Tibial nerve (tissue), 4 donors: ENCODE data around the gene SLC1A3.

Experiments
- EP300 ChIP-seq, 2 donors: sonication (generic); formaldehyde crosslinking; IDR thresholded peaks; one replicate each; pipeline ENCODE4 v1.6.1; 2017; ENCODE audit warnings: antibody characterized with exemption in 2 of 2, mild to moderate bottlenecking in 1 of 2
- TF ChIP-seq, protein P1 (sequence below), 5 experiments: fragments of 200-600 bp in 3 of 5; fragments of 450-650 bp in 2 of 5; sonication (generic) in 3 of 5; IDR thresholded peaks; one replicate each; pipeline ENCODE4 v1.5.1; 2016 to 2019; ENCODE audit warnings: antibody characterized with exemption in 5 of 5, mild to moderate bottlenecking in 3 of 5, moderate library complexity in 2 of 5

DNA sequence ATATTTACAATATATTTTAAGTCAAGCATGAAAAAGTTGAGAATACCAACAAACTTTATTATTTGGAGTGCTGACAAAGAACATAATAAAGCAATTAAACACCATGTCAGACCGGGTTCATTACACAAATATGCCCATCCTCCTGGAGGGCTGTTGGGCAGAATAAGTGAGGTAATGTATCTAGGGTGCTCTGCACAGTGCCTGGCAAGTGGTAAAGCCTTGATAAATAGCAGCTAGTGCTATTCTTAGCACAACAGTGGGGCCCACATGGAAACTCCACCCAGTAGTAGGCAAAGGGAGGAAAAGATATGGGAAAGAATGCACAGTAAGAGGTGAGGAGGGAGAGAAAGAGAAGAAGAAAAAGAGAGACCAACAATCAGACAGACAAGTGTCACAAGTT, 97.7 kb downstream of the SLC1A3 start:
- no peak for TF ChIP-seq EP300 (IDR thresholded peaks at IDR 0.05)
- TF ChIP-seq, protein P1, sequence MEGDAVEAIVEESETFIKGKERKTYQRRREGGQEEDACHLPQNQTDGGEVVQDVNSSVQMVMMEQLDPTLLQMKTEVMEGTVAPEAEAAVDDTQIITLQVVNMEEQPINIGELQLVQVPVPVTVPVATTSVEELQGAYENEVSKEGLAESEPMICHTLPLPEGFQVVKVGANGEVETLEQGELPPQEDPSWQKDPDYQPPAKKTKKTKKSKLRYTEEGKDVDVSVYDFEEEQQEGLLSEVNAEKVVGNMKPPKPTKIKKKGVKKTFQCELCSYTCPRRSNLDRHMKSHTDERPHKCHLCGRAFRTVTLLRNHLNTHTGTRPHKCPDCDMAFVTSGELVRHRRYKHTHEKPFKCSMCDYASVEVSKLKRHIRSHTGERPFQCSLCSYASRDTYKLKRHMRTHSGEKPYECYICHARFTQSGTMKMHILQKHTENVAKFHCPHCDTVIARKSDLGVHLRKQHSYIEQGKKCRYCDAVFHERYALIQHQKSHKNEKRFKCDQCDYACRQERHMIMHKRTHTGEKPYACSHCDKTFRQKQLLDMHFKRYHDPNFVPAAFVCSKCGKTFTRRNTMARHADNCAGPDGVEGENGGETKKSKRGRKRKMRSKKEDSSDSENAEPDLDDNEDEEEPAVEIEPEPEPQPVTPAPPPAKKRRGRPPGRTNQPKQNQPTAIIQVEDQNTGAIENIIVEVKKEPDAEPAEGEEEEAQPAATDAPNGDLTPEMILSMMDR (IDR thresholded peaks at IDR 0.05) = no peak
